Tibial artery (tissue), 4 donors: ENCODE results near the gene KIDINS220.

Source experiments
- DNase-seq, 2 donors: peaks; one replicate each; pipeline ENCODE4 v3.0.0-alpha.2; 2019
- H3K27ac ChIP-seq, 2 donors: fragments of 200-600 bp; sonication (generic) in 1 of 2; 1 replicate in 1 of 2; 2 replicates in 1 of 2; pipeline ENCODE4 v1.5.1; 2018 to 2019; ENCODE audit warnings: mild to moderate bottlenecking in 1 of 2
- H3K27me3 ChIP-seq, 2 donors: fragments of 200-600 bp; sonication (generic) in 1 of 2; one replicate each; pipeline versions ENCODE4 v1.5.1 to v1.6.0; 2016 to 2019
- H3K36me3 ChIP-seq, 3 donors: fragments of 200-600 bp; sonication (generic) in 2 of 3; one replicate each; pipeline ENCODE4 v1.5.1; 2016 to 2019; ENCODE audit warnings: mild to moderate bottlenecking in 2 of 3
- H3K4me1 ChIP-seq, 4 donors: fragments of 200-600 bp; sonication (generic) in 2 of 4; 1 replicate in 3 of 4; 2 replicates in 1 of 4; pipeline ENCODE4 v1.5.1; 2016 to 2019
- H3K4me3 ChIP-seq, 2 donors: fragments of 200-600 bp; sonication (generic) in 1 of 2; 1 replicate in 1 of 2; 2 replicates in 1 of 2; pipeline ENCODE4 v1.5.1; 2018 to 2019; ENCODE audit warnings: mild to moderate bottlenecking in 2 of 2
- H3K9me3 ChIP-seq, 3 donors: fragments of 200-600 bp; sonication (generic) in 1 of 3; one replicate each; pipeline ENCODE4 v1.5.1; 2016 to 2019
- intact Hi-C: fragments of 100-400 bp; cut with DNase I; formaldehyde crosslinking; loops from one replicate; pipeline ENCODE4 v1.15.0; 2023; ENCODE audit warnings: low total_unique reads
- TF ChIP-seq, protein P1 (sequence below), 2 experiments: fragments of 200-600 bp in 1 of 2; fragments of 450-650 bp in 1 of 2; IDR thresholded peaks; one replicate each; pipeline ENCODE4 v1.5.1; 2017 to 2019; ENCODE audit warnings: antibody characterized with exemption in 2 of 2, mild to moderate bottlenecking in 1 of 2, moderate library complexity in 1 of 2

The KIDINS220 gene

GRCh38 chr2:8870441-8870840 is 33.0 kb upstream of the KIDINS220 start:
- intact Hi-C loops = no loop called here

DNA sequence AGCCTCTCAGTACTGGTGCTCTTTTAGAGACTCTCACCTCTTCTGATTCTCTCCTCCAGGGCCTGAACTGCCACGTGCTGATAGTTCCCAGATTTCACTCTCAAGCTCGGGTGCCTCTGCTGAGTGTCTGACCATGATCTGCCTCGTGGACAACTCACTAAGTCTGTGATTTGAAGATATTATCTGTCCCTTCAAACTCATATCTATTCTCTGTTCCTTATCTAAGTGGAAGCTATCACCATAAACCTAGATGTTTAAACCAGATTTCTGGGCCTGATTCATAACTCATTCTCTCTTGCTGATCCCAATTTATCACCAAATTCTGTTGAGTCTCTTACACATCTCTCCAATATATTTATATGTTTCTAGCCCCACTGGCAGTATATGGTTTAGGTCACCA is 29.9 kb upstream of the KIDINS220 start:
- no peak for DNase-seq
- Histone ChIP-seq H3K36me3 (peaks cover 0 to 3% (median under 1%) of the 10 kb centered on the region in 3 donors), H3K9me3 (no peaks in the 10 kb centered on the region), H3K27me3 (no peaks in the 10 kb centered on the region), H3K4me1 (no peaks in the 10 kb centered on the region), H3K27ac (no peak overlapping the region), H3K4me3 (no peak overlapping the region)
- TF ChIP-seq, protein P1, sequence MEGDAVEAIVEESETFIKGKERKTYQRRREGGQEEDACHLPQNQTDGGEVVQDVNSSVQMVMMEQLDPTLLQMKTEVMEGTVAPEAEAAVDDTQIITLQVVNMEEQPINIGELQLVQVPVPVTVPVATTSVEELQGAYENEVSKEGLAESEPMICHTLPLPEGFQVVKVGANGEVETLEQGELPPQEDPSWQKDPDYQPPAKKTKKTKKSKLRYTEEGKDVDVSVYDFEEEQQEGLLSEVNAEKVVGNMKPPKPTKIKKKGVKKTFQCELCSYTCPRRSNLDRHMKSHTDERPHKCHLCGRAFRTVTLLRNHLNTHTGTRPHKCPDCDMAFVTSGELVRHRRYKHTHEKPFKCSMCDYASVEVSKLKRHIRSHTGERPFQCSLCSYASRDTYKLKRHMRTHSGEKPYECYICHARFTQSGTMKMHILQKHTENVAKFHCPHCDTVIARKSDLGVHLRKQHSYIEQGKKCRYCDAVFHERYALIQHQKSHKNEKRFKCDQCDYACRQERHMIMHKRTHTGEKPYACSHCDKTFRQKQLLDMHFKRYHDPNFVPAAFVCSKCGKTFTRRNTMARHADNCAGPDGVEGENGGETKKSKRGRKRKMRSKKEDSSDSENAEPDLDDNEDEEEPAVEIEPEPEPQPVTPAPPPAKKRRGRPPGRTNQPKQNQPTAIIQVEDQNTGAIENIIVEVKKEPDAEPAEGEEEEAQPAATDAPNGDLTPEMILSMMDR (IDR thresholded peaks at IDR 0.05) = no peak
- intact Hi-C loops = no loop called here

More at GRCh38 chr2:8870441-8870840, 33.0 kb upstream of the KIDINS220 start:
- no peaks in the 10 kb centered on the region for H3K9me3 ChIP-seq
- H3K27me3 ChIP-seq = no peaks in the 10 kb centered on the region
- H3K4me1 ChIP-seq = no peaks in the 10 kb centered on the region
- H3K27ac ChIP-seq = no peak overlapping the region
- DNase-seq = no peak
- no peak overlapping the region for H3K4me3 ChIP-seq
- TF ChIP-seq, protein P1 (IDR thresholded peaks at IDR 0.05) = no peak
- peaks cover 0 to 2% (median 0%) of the 10 kb centered on the region in 3 donors for H3K36me3 ChIP-seq

DNA sequence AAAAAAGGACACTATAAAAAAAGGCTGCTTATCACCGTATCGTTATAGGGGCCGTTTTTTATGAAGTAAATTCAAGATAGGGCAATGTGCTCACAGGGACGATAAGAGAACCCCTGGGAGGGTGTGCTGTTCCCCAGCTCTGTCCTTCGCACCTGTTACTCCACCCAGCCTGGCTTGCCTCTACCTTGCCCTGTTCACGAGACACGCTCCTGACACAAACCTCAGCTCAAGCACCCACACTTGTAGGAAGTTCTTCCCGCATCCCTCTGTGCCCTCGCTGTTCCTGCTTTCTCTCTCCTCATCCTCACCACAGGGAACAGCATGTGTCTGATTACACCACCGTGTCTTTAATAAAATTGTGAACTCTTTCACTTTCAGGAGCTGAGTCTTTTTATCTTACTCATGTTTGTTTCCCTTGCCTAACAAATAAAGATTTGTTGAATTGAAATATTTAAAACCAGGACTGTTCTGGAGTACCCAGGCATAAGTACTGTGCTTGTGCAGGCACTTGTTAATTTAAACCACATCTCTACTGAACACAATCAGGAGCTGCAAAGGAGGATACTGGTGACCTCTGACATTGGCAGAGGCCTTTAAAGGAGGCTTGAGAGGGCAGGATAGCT is 26.0 kb upstream of the KIDINS220 start:
- intact Hi-C loops = no loop called here
- Histone ChIP-seq H3K36me3 (peaks cover 0 to 10% (median 3%) of the 10 kb centered on the region in 3 donors), H3K27me3 (no peaks in the 10 kb centered on the region), H3K9me3 (no peaks in the 10 kb centered on the region), H3K4me3 (no peak overlapping the region), H3K27ac (no peak overlapping the region), H3K4me1 (no peaks in the 10 kb centered on the region)
- TF ChIP-seq, protein P1 (IDR thresholded peaks at IDR 0.05) = no peak
- no peak for DNase-seq

GRCh38 chr2:8862230-8862629 is 24.8 kb upstream of the KIDINS220 start:
- intact Hi-C loops = no loop called here
- H3K27ac ChIP-seq = no peak overlapping the region
- H3K27me3 ChIP-seq = no peaks in the 10 kb centered on the region
- TF ChIP-seq, protein P1 (IDR thresholded peaks at IDR 0.05) = no peak
- H3K4me3 ChIP-seq = no peak overlapping the region
- H3K36me3 ChIP-seq = peaks cover 0 to 16% (median 3%) of the 10 kb centered on the region in 3 donors
- H3K4me1 ChIP-seq = no peaks in the 10 kb centered on the region
- H3K9me3 ChIP-seq = no peaks in the 10 kb centered on the region
- no peak for DNase-seq

DNA sequence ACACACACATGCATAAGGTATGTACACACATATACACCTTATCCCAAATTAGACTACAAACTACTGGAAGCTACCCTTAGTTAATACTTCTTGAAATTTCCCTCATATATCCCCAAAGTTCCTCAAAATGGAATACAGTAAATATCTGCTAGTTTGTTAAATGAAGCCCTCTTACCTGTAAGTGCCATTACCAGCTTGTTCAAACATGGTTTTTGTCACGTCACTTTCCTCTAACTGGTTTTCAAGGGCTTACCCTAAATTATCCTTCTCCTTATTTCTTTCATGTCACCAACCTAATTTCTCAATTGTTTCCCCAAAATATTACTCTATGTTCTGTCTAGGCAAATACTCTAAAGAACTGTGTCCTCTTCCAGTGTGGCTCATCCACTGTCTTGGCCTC is 24.4 kb upstream of the KIDINS220 start:
- intact Hi-C loops = no loop called here
- no peaks in the 10 kb centered on the region for H3K9me3 ChIP-seq
- H3K4me3 ChIP-seq = no peak overlapping the region
- peaks cover 0 to 16% (median 3%) of the 10 kb centered on the region in 3 donors for H3K36me3 ChIP-seq
- TF ChIP-seq, protein P1 (IDR thresholded peaks at IDR 0.05) = no peak
- DNase-seq = no peak
- H3K4me1 ChIP-seq = no peaks in the 10 kb centered on the region
- H3K27ac ChIP-seq = no peak overlapping the region
- no peaks in the 10 kb centered on the region for H3K27me3 ChIP-seq
